Stimulated activated CD4-positive, alpha-beta T cell treated with anti-CD3 and anti-CD28 coated beads, Interleukin-15, amount 100 ng/mL, for 1 hour (primary cell): ENCODE data around the gene HDAC4.

Experiments
- DNase-seq, 2 donors: peaks; one replicate each; pipeline ENCODE4 v3.0.0-alpha.2; 2020; ENCODE audit warnings: low read depth in 1 of 2, low spot score in 1 of 2

The HDAC4 gene

GRCh38 chr2:239036819-239037558 is 363.8 kb downstream of the HDAC4 start:
- no peak for DNase-seq

GRCh38 chr2:239035997-239036731 is 364.7 kb downstream of the HDAC4 start:
- DNase-seq: no peak

- DNase-seq: peak; percentile 40 to 58
Observed at GRCh38 chr2:239035361-239035814, 365.4 kb downstream of the HDAC4 start.

DNA sequence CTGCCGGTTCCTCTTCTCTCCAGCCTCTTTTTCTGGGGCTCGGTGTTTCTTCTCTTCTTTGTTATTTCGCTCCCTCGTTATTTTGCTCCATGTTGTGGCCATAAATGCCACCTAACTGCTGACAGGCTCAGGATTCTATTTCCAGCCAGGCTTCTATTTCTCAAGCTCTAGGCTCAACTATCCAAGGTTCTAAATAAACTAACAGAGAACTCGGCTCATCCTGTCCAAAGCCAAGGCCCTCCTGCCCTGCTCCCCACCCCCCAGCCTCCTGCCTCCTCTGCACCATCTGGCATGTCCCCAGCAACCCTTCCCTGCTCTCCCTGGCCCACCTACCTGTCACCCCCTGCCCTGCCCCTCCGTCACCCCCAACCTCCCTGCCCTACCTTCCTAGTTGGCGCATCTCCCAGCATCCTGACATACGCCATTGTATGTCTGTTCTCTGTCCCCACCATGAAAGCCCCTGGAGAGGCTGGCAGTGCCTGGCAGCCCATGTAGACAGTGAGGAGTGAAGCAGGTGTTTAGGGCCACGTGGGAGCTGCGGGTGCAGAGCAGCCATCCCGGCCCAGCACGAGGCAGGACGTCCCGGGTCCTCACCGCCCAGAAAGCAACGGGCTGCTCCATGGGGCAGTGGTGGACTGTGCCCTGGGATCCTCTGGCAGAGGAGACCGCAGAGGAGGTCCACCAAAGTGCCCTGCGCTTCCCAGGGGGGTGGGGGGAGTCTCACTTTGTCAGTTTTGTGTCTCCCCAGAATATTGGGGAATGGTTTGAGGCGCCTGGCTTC is 366.1 kb downstream of the HDAC4 start:
- DNase-seq: no peak

GRCh38 chr2:239033801-239034560 is 366.8 kb downstream of the HDAC4 start:
- no peak for DNase-seq

DNA sequence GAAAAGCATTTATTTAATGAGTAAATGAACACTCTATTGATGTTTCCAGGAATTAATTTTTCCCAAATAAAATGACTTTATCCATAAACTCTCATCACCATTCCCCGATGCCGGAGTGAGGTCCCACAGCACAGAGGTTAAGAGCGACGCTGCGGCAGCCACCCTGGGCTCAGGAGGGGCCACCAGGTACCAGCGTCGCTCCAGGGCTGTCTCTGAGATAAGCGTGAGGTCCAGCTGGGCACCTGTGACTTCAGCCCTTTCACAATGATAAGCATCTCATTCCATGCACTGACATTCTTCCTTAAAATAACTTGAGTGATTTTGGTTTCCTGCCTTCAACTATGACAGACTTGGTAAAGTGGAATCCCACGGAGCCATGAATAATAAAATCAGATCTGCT is 370.9 kb downstream of the HDAC4 start:
- no peak for DNase-seq

GRCh38 chr2:239028253-239028619 is 372.6 kb downstream of the HDAC4 start:
- DNase-seq: no peak

DNA sequence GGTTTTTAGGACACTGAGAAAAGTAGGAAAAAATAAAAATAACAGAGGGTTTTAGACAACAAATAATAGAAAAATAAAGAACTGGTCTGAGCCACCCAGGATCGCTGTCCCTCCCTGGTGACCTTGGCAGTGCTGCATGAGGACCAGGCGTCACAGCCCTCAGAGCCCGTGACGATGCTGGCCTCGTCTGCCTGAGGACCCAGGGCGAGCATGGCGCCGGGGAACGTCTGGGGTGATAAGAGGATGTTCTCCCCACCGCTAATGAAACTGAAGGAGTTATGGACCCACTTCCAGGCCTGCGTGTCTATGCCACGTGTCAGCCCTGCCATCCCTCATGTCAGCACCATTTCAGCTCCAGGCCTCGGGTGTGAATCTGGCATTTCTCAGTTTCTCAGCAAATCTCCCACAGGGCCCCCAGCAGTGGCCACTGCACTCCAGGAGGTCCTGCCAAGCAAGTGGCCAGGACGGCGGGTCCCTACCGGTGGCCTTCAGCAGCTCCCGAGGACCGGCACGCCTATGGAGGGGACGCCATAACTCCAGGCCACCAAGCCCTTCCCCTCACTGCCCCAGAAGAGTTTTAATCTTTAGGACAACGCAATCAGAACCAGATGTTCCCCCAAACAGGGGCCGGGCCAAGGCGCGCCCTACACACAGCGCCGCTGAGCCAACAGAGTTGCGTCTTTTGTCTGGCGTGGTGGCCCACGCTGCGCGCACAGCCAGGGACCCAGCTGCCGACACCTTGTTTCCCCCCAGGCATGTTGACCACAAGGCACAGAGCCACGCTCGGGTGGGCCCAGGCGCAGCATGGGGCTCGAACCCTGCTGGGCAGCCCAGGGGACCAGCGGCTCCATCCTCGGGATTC is 373.2 kb downstream of the HDAC4 start:
- DNase-seq: no peak

DNA sequence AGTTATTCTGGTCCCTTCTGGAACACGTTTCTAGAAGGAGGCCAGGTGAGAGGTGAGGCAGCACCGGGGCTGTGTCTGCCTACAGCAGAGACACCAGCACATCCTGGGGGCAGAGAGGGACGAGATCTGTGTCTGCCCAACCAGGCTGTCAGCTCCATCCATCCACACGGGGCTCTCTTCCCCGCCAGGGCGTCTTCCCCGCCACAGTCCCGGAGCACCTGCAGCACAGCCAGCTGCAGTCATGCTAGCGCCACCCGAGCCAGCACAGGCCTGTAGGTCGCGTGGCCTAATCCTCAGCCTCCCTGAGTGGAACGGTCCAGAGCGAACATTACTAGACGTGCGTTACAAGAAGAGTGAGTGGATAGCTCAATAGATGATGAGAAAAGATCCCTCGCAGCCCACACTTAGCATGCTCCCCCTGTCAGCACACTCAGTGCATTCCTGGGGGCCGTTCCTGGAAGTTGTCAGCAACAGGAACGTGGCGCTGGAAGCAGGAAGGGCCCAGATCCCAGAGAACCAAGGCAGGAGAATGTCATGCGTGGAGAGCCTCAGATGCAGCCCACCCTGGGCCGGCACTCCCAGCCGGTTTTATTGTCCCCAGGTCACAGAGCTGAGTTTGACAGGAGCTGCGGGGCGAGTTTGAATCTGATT is 374.0 kb downstream of the HDAC4 start:
- DNase-seq: no peak

DNA sequence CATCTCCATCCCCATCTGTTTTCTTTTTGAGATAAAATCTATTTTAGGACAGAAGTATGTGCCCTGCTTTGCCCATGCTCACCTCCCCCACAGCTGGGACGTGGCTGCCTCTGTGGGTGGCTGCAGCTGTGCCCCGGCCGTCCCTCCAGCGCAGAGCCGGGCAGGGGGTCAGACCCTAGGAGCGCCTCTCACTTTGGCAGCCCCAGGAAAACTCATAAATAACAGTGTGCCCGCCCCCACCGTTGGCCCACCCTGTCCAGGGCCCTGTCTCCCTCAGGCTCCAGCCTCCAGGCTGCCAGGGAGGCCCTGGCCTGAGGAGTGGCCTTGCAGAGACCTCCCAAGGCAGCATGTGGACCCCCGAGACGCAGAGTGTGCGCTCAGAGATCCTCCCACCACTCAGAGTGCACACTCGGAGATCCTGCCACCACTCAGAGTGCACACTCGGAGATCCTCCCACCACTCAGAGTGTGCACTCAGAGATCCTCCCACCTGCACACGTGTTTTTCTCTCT is 374.8 kb downstream of the HDAC4 start:
- DNase-seq: no peak

DNA sequence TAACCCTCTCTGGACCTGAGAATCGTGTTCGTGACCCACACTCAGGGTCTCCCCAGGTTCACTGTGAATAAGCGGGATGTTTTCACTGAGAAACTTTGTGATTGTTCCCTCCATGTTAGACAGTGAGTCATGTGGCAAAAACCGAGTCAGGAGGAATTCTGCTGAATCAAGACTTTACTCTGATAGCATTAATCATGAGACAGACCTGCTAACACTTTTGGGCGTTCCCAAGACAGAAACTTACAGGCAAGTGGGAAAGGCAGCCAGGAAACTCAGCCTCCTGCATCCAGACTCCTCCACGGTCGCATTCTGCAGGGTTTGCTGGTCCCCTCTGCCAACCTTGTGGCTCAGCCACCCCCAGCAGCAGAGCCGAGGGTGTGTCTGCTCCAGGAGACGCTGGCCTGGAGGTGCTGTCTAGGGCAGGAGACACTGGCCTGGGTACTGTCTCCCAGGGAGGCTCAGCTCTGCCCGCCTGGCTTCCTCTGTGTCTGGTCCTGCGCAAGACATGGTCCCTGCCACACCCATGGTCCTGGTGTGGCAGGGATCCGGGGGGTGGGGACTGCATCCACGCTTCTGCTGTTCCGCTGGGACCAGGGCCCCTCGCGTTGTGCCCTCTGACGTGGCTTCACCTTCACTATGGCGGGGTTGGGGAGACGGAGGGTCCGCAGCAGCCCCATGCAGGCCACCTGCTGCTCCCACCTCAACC is 375.6 kb downstream of the HDAC4 start:
- no peak for DNase-seq

- DNase-seq: no peak
Observed at GRCh38 chr2:239024226-239024625, 376.6 kb downstream of the HDAC4 start.

DNA sequence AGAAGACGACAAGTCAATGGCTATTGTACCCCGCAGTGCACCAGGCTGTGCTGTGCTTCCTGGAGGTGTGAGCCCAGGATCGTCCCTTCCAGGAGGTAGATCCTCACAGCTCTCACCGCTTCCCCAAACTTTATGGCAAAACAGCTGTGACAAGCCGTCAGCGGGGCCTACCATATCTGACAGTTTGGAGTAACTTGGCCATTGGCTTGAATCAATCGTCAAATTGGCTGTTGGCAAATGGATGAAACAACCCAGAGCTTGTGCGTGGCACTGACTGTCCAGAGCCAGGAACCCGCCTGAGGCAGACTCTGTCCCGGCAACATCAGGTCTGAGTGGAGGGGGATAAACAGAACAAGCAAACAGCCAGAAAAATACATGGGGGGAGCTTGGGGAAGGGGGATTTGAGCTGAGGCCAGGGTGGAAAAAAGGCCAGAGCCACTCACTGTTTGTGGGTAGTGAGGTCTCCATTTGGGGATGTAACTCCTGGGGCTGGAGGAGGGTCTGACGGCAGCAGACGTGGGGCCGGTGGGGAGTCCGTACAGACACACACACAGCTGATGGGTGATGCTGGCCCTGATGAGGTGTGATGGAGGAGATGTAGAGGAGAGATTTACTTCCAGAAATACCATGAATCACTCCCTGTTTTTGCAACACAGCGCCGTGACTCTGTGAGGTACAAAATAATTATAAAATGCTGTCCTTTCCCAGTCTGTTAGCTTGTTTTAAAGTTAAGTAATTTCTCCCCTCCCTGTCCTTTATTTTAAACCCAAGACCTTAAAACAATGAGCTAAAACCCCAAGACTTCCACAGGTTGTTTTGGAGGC is 378.2 kb downstream of the HDAC4 start:
- no peak for DNase-seq

DNA sequence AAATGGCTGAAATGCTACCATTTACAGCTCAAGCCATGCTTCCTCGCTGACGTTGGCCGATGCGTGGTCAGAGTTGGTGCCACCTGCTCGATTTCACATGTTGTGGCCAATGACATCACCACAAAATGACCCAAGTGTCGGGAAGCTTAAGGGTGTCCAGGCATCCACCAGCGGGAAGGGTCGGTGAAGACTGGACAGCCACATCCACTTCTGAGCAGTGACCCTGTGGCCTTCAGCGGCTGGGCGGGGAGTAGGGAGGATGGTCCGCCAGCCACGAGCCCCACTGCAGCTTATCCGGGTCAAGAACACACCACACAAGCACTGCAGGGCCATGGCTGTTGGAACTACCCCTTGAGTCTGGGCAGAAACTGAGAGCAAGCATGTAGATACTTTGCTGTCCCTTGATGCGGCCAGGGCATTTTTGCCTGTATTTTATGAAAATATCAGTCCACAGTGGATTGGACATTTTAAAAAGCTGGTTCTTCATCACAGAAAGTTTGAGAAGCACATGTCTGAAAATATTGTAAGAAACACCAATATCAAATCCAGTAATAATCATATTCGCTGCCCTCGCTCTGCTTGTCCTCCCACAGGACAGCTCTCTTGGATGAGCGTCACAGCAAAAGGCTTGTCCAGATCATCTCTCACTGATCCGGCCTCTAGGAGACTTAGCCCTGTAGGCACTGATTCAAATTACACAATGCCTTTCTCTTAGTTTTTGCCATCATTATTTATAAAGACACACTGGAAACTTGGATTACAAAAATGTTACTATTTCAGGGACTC is 379.0 kb downstream of the HDAC4 start:
- no peak for DNase-seq

- no peak for DNase-seq
Observed at GRCh38 chr2:239021224-239021623, 379.6 kb downstream of the HDAC4 start.

DNA sequence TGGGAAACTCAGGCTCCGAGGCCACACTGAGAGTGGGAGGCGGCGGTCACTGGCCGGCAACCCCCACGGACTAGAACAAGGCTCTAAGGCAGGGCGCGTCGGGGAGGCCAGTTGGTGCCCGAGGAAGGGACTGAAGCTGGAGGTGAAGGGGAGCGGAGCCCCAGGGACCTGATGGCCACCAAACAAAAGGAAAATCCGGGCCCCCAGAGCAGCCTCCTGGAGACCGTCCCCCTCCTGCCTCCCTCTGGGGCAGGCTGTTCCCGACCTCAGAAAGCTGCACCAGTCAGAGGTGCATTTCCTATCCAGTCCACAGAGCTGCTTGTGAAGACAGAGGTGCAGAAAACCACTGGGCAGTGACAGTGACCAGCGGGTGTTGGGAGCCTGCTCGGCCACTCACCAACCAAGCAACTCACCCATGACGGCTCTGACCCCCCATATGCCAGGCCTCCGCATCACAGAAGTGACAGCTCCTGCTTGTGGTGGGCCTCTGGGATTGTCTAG is 380.2 kb downstream of the HDAC4 start:
- DNase-seq: no peak

DNA sequence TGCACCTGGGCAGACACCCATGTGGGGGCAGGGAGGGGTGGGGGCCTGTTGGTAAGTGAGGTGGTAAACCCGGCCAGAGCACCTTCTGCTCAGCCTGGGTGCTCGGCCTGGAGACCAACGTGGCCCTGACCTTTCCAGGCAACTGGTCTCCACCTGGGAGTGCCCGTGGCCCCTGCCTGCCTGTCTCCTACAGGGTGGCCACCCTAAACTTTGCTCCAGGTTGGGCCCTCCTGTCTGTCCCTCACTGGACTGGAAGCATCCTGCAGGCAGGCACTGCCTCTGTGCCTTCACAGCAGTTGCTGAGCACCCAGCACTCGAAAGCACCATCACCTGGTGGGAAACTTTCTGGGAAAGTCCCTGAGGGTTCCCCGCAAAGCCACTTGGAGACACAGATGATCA is 381.6 kb downstream of the HDAC4 start:
- no peak for DNase-seq
